OCI-LY7 (cell line): ENCODE results near the gene PAOX. TPM values are rescaled to one million over a fixed set of nuclear protein-coding genes. Genes with fewer than 3 reads are reported as not detected.

Source experiments
- BruUV-seq: library from RNA; stranded (reverse); fragments of 400-500 nt; replicated peaks from 2 replicates; lab custom pipeline; 2021; lab: Mats Ljungman, UMichigan
- CTCF ChIA-PET: fragments of 300-600 bp; sonication (Branson Sonifier 250); formaldehyde crosslinking; loops from one replicate; lab custom pipeline; 2022; ENCODE audit warnings: antibody characterized with exemption; ENCODE audit not compliant: unreplicated experiment; lab: Charles Lee
- POLR2A ChIA-PET: fragments of 300-600 bp; sonication (Branson Sonifier 250); formaldehyde crosslinking; loops from one replicate; lab custom pipeline; 2022; ENCODE audit warnings: antibody characterized with exemption; lab: Charles Lee
- DNase-seq: peaks from one replicate; pipeline ENCODE4 v3.0.0-alpha.2; 2015; ENCODE audit warnings: low spot score
- H2AFZ ChIP-seq: fragments of 200-600 bp; sonication (generic), shearing (Covaris generic); 2 replicates; pipeline ENCODE4 v1.6.1; 2014; ENCODE audit warnings: mild to moderate bottlenecking, antibody characterized with exemption, low read length, moderate library complexity
- H3K27ac ChIP-seq: fragments of 200-600 bp; sonication (generic); 2 replicates; pipeline ENCODE4 v1.5.1; 2014; ENCODE audit warnings: mixed run types, low read depth, mild to moderate bottlenecking, moderate library complexity, low read length, inconsistent platforms; ENCODE audit not compliant: poor library complexity, severe bottlenecking
- H3K36me3 ChIP-seq: fragments of 200-600 bp; sonication (generic); 2 replicates; pipeline ENCODE4 v1.6.1; 2014; ENCODE audit warnings: mild to moderate bottlenecking, antibody characterized with exemption, low read length, moderate library complexity, mixed read lengths; ENCODE audit not compliant: insufficient read depth
- H3K4me1 ChIP-seq: fragments of 200-600 bp; sonication (generic); 2 replicates; pipeline ENCODE4 v1.5.1; 2014; ENCODE audit warnings: mild to moderate bottlenecking, low read length; ENCODE audit not compliant: insufficient read depth, poor library complexity, severe bottlenecking
- H3K4me2 ChIP-seq: fragments of 200-600 bp; sonication (generic); 2 replicates; pipeline ENCODE4 v1.6.1; 2014; ENCODE audit warnings: mild to moderate bottlenecking, low read length
- H3K4me3 ChIP-seq: fragments of 200-600 bp; sonication (generic); 2 replicates; pipeline ENCODE4 v1.5.1; 2014; ENCODE audit warnings: mild to moderate bottlenecking, low read depth, low read length; ENCODE audit not compliant: poor library complexity, severe bottlenecking
- H3K79me2 ChIP-seq: fragments of 200-600 bp; sonication (generic); 2 replicates; pipeline ENCODE4 v1.6.1; 2016; ENCODE audit warnings: low read depth, mild to moderate bottlenecking, low read length, moderate library complexity, mixed read lengths; ENCODE audit not compliant: insufficient read depth
- H3K9me2 ChIP-seq: fragments of 200-600 bp; sonication (generic); 2 replicates; pipeline ENCODE4 v1.6.1; 2016; ENCODE audit warnings: mild to moderate bottlenecking, low read length, mixed read lengths; ENCODE audit not compliant: insufficient read depth
- H3K9me3 ChIP-seq: fragments of 200-600 bp; sonication (generic); 2 replicates; pipeline ENCODE4 v1.6.1; 2014; ENCODE audit warnings: mild to moderate bottlenecking, mixed run types, low read length, mixed read lengths
- H4K20me1 ChIP-seq: fragments of 200-600 bp; sonication (generic); 2 replicates; pipeline ENCODE4 v1.6.1; 2014; ENCODE audit warnings: mild to moderate bottlenecking, antibody characterized with exemption, low read length, moderate library complexity, mixed read lengths; ENCODE audit not compliant: insufficient read depth
- EZH2phosphoT487 ChIP-seq: fragments of 200-600 bp; sonication (generic); IDR thresholded peaks from 2 replicates; pipeline ENCODE4 v1.6.1; 2018; ENCODE audit warnings: low read depth, borderline replicate concordance, mild to moderate bottlenecking, mixed run types, antibody characterized with exemption, low read length, moderate library complexity, mixed read lengths
- intact Hi-C: fragments of 100-400 bp; cut with micrococcal nuclease; formaldehyde crosslinking; loops from one replicate; pipeline ENCODE4 v1.10.0; 2022; ENCODE audit not compliant: unreplicated experiment
- total RNA-seq, 2 experiments: library from RNA; depleted of rRNA in 1 of 2; stranded (reverse); fragments of >200 nt in 1 of 2; shearing (Covaris generic) in 1 of 2; gene quantifications; 2 replicates each; pipeline ENCODE4 v1.2.3, GENCODE V29; 2014 to 2022
- TF ChIP-seq, protein P1 (sequence below): fragments of 200-600 bp; sonication (generic); conservative IDR thresholded peaks from 2 replicates; pipeline ENCODE4 v1.5.1; 2014; ENCODE audit warnings: mild to moderate bottlenecking, antibody characterized with exemption, low read length, moderate library complexity, mixed read lengths

PAOX gene
- total RNA-seq, 2 experiments from 2014 or later: 10.7 to 28.1 TPM

DNA sequence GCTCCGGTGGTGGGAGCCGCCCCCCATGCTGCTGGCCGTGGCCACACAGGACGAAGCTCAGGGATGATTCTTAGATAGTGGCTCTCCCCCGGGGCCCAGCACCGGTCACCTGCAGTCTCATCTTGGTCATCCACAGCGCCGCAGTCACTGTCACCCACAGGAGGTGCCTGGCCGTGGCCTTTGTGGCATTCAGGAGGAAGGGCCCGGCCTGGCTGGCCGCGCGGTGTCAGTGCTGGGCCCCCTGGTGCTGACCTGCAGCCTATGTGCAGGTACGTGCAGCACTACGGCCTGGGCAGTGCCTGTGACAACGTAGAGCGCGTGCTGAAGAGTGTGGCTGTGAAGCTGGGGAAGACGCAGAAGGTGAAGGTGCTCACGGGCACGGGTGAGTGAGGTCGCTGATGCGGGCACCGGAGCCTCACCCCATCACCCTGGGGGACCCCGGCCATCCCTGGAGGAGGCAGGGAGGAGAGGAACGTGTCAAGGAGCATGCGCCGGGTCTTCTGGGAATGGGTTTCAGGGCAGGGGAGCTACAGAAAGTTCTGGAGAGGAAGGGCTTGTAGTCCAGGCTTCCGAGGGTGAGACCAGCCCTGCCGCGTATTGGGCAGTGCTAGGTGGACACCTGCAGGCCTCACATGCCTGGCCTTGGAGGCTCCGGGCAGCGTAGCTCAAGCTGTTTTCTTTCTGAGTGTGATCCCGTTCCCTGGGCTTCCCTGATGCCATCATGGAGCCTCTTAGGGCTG is 40.3 kb downstream of the PAOX start:
- Histone ChIP-seq H3K4me3 (no peak overlapping the region), H4K20me1 (no peaks in the 10 kb centered on the region), H2AFZ (no peak overlapping the region), H3K9me3 (no peaks in the 10 kb centered on the region), H3K36me3 (peaks cover 54% of the 10 kb centered on the region), H3K9me2 (no peaks in the 10 kb centered on the region), H3K4me1 (no peaks in the 10 kb centered on the region), H3K4me2 (no peak overlapping the region), H3K79me2 (no peaks in the 10 kb centered on the region), H3K27ac (no peak overlapping the region)
- no TSS peak for BruUV-seq
- TF ChIP-seq, protein P1, sequence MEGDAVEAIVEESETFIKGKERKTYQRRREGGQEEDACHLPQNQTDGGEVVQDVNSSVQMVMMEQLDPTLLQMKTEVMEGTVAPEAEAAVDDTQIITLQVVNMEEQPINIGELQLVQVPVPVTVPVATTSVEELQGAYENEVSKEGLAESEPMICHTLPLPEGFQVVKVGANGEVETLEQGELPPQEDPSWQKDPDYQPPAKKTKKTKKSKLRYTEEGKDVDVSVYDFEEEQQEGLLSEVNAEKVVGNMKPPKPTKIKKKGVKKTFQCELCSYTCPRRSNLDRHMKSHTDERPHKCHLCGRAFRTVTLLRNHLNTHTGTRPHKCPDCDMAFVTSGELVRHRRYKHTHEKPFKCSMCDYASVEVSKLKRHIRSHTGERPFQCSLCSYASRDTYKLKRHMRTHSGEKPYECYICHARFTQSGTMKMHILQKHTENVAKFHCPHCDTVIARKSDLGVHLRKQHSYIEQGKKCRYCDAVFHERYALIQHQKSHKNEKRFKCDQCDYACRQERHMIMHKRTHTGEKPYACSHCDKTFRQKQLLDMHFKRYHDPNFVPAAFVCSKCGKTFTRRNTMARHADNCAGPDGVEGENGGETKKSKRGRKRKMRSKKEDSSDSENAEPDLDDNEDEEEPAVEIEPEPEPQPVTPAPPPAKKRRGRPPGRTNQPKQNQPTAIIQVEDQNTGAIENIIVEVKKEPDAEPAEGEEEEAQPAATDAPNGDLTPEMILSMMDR: no peak
- no peak for TF ChIP-seq EZH2phosphoT487
- ChIA-PET CTCF (no interaction called here), POLR2A (no interaction called here)
- intact Hi-C loops: no loop called here
- DNase-seq: no peak

DNA sequence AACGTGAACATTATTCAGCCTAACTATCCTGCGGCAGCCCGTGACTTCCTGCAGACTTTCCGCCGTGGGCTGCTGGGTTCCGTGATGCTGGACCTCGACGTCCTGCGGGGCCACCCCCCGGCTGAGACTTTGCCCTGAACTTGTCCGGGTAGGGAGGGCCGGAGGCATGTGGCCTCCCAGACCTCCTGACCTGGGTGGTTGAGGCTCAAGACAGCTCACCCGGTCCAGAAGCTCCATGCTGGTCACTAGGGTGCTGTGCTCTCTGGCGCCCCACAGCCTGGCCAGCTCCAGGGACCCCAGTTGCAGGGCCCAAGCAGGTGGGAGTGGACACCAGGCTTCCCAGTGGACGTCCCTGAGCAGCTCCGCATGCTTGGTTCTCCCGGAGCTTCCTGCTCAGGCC is 41.0 kb downstream of the PAOX start:
- no peaks in the 10 kb centered on the region for H3K4me1 ChIP-seq
- TF ChIP-seq EZH2phosphoT487: no peak
- TF ChIP-seq, protein P1: no peak
- H3K36me3 ChIP-seq: peaks cover 52% of the 10 kb centered on the region
- no peaks in the 10 kb centered on the region for H3K9me3 ChIP-seq
- H2AFZ ChIP-seq: no peak overlapping the region
- H3K4me2 ChIP-seq: no peak overlapping the region
- no peaks in the 10 kb centered on the region for H3K9me2 ChIP-seq
- H3K79me2 ChIP-seq: no peaks in the 10 kb centered on the region
- CTCF ChIA-PET: no interaction called here
- H3K4me3 ChIP-seq: no peak overlapping the region
- H3K27ac ChIP-seq: no peak overlapping the region
- H4K20me1 ChIP-seq: no peaks in the 10 kb centered on the region
- no peak for DNase-seq
- TSS peak; percentile 5 for BruUV-seq
- intact Hi-C loops: no loop called here
- POLR2A ChIA-PET: no interaction called here

DNA sequence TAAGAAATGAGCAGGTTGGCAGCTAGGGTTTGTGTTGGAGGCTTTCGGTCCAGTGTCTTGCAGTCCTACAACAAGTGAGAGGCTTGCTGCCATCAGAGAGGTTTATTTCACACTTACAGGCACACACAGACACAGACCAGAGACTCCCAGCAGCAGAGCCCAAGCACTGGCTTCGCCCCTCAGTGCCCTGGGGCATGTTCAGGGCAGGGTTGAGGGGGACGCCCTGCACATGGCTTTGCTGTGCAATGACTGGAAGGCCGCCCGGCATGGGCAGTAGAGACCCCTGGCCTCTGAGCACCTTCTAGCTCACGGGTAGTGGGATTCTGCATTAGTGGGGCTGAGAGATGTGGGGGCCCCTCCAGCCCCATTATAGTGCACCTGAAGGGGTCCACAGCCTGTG is 41.5 kb downstream of the PAOX start:
- ChIA-PET CTCF (no interaction called here), POLR2A (no interaction called here)
- no peak overlapping the region for H2AFZ ChIP-seq
- no peaks in the 10 kb centered on the region for H3K79me2 ChIP-seq
- no peaks in the 10 kb centered on the region for H3K9me3 ChIP-seq
- H3K27ac ChIP-seq: no peak overlapping the region
- TF ChIP-seq, protein P1: no peak
- no peak for TF ChIP-seq EZH2phosphoT487
- no TSS peak for BruUV-seq
- no peaks in the 10 kb centered on the region for H3K4me1 ChIP-seq
- H3K4me2 ChIP-seq: no peak overlapping the region
- no peak overlapping the region for H3K4me3 ChIP-seq
- H4K20me1 ChIP-seq: no peaks in the 10 kb centered on the region
- no peak for DNase-seq
- peaks cover 47% of the 10 kb centered on the region for H3K36me3 ChIP-seq
- intact Hi-C loops: no loop called here
- H3K9me2 ChIP-seq: no peaks in the 10 kb centered on the region
